GM23248 (cell line): Measurements from ENCODE around the gene USP46. TPM values are rescaled to one million over a fixed set of nuclear protein-coding genes. Genes with fewer than 3 reads are reported as not detected.

Experiments used
- DNase-seq: peaks from one replicate; pipeline ENCODE4 v3.0.0-alpha.2; 2015
- H2AFZ ChIP-seq: fragments of 200-600 bp; sonication (generic); 2 replicates; pipeline ENCODE4 v1.6.1; 2016; ENCODE audit warnings: antibody characterized with exemption
- H3F3A ChIP-seq: fragments of 200-600 bp; sonication (generic); 2 replicates; pipeline ENCODE4 v1.6.1; 2016; ENCODE audit warnings: mild to moderate bottlenecking, antibody characterized with exemption, mixed run types; ENCODE audit not compliant: insufficient read depth
- H3K27ac ChIP-seq: fragments of 200-600 bp; sonication (generic); 2 replicates; pipeline ENCODE4 v1.5.1; 2016; ENCODE audit warnings: mild to moderate bottlenecking
- H3K27me3 ChIP-seq: fragments of 200-600 bp; sonication (generic); replicated peaks from 2 replicates; pipeline ENCODE4 v1.6.1; 2016; ENCODE audit warnings: mild to moderate bottlenecking; ENCODE audit not compliant: insufficient read depth
- H3K36me3 ChIP-seq: fragments of 200-600 bp; sonication (generic); 2 replicates; pipeline ENCODE4 v1.6.1; 2016; ENCODE audit warnings: low read depth, mild to moderate bottlenecking
- H3K4me1 ChIP-seq: fragments of 200-600 bp; sonication (generic); 2 replicates; pipeline ENCODE4 v1.6.1; 2016; ENCODE audit warnings: mild to moderate bottlenecking; ENCODE audit not compliant: insufficient read depth
- H3K4me2 ChIP-seq: fragments of 200-600 bp; sonication (generic); one replicate; pipeline ENCODE4 v1.6.1; 2016; ENCODE audit warnings: mild to moderate bottlenecking; ENCODE audit not compliant: unreplicated experiment
- H3K4me3 ChIP-seq: fragments of 200-600 bp; sonication (generic); 2 replicates; pipeline ENCODE4 v1.5.1; 2016; ENCODE audit warnings: mild to moderate bottlenecking
- H3K79me2 ChIP-seq: fragments of 200-600 bp; sonication (generic); 2 replicates; pipeline ENCODE4 v1.6.1; 2016; ENCODE audit warnings: mild to moderate bottlenecking; ENCODE audit not compliant: insufficient read depth
- H3K9ac ChIP-seq: fragments of 200-600 bp; sonication (generic); 2 replicates; pipeline ENCODE4 v1.6.1; 2016; ENCODE audit warnings: mild to moderate bottlenecking
- H3K9me2 ChIP-seq: fragments of 200-600 bp; sonication (generic); 2 replicates; pipeline ENCODE4 v1.6.1; 2016; ENCODE audit warnings: mixed run types, mild to moderate bottlenecking, moderate library complexity; ENCODE audit not compliant: insufficient read depth
- H3K9me3 ChIP-seq: fragments of 200-600 bp; sonication (generic); one replicate; pipeline ENCODE4 v1.6.1; 2017; ENCODE audit warnings: low read depth
- H4K20me1 ChIP-seq: fragments of 200-600 bp; sonication (generic); 2 replicates; pipeline ENCODE4 v1.6.0; 2016; ENCODE audit not compliant: insufficient read depth
- EZH2 ChIP-seq: fragments of 200-600 bp; sonication (generic); IDR thresholded peaks from 2 replicates; pipeline ENCODE4 v1.6.1; 2018; ENCODE audit warnings: antibody characterized with exemption, mild to moderate bottlenecking; ENCODE audit not compliant: insufficient read depth, poor library complexity, severe bottlenecking
- EZH2phosphoT487 ChIP-seq: fragments of 200-600 bp; sonication (generic); IDR thresholded peaks from 2 replicates; pipeline ENCODE4 v1.6.1; 2018; ENCODE audit warnings: antibody characterized with exemption, moderate library complexity, mild to moderate bottlenecking, low read depth; ENCODE audit not compliant: insufficient read depth
- WGBS, 2 experiments: methylation state at CpG; one replicate each; pipeline ENCODE4 v1.1.6; 2015 to 2017; ENCODE audit warnings: low lambda C conversion rate in 2 of 2, low coverage in 1 of 2; ENCODE audit errors: missing lambda C conversion rate in 2 of 2; 5-methylcytosine and 5-hydroxymethylcytosine counted together
- in situ Hi-C: fragments of 300-500 bp; cut with MboI; formaldehyde crosslinking; loops from 2 replicates; pipeline ENCODE4 v1.15.0; 2020
- polyA plus RNA-seq: library from polyadenylated mRNA; unstranded; fragments of >200 nt; fragmentation: Nextera tagmentation; extraction: Ambion mirVana; gene quantifications from 2 replicates; pipeline ENCODE4 v1.2.1, GENCODE V29; 2016
- total RNA-seq: library from RNA; depleted of rRNA; stranded (reverse); fragments of >200 nt; shearing (Covaris generic); gene quantifications from 2 replicates; pipeline ENCODE4 v1.2.3, GENCODE V29; 2014

The USP46 gene
- total and polyA plus RNA-seq, 2 experiments from 2014 or later, result 9.4 to 11.3 TPM

GRCh38 chr4:52606726-52607125 lies 52.4 kb downstream of the USP46 start:
- H3K9ac ChIP-seq, result no peak overlapping the region
- no peaks in the 10 kb centered on the region for H4K20me1 ChIP-seq
- in situ Hi-C loops, result no loop called here
- no peaks in the 10 kb centered on the region for H3K27me3 ChIP-seq
- no peaks in the 10 kb centered on the region for H3K9me3 ChIP-seq
- H3K27ac ChIP-seq, result no peak overlapping the region
- H3K4me1 ChIP-seq, result peaks cover 11% of the 10 kb centered on the region
- H3K4me2 ChIP-seq, result no peak overlapping the region
- TF ChIP-seq EZH2phosphoT487 (no peak), EZH2 (no peak)
- no peak overlapping the region for H3K4me3 ChIP-seq
- peak; percentile 63 for DNase-seq
- H3K9me2 ChIP-seq, result no peaks in the 10 kb centered on the region
- 52 to 55% methylated on average over 2 of the region's 2 CpGs for WGBS, 2 experiments
- no peaks in the 10 kb centered on the region for H3K79me2 ChIP-seq
- no peak overlapping the region for H2AFZ ChIP-seq
- peaks cover 13% of the 10 kb centered on the region; the same call in 1 of the 2 replicates for H3F3A ChIP-seq
- H3K36me3 ChIP-seq, result no peaks in the 10 kb centered on the region

- H3K9me3 ChIP-seq, result no peaks in the 10 kb centered on the region
- no peak overlapping the region for H2AFZ ChIP-seq
- no peak for TF ChIP-seq EZH2phosphoT487
- TF ChIP-seq EZH2, result no peak
- H3K4me1 ChIP-seq, result peaks cover 11% of the 10 kb centered on the region
- in situ Hi-C loops, result no loop called here
- no peaks in the 10 kb centered on the region for H3K9me2 ChIP-seq
- no peaks in the 10 kb centered on the region for H3K27me3 ChIP-seq
- no peak overlapping the region for H3K27ac ChIP-seq
- H4K20me1 ChIP-seq, result no peaks in the 10 kb centered on the region
- no peak overlapping the region for H3K9ac ChIP-seq
- H3K4me2 ChIP-seq, result no peak overlapping the region
- H3K79me2 ChIP-seq, result no peaks in the 10 kb centered on the region
- WGBS, 2 experiments, result 96 to 98% methylated on average over 2 of the region's 2 CpGs
- no peak overlapping the region for H3K4me3 ChIP-seq
- DNase-seq, result no peak
- H3K36me3 ChIP-seq, result no peaks in the 10 kb centered on the region
- H3F3A ChIP-seq, result peaks cover 13% of the 10 kb centered on the region; the same call in 1 of the 2 replicates
Measured at GRCh38 chr4:52606040-52606439, 53.1 kb downstream of the USP46 start.

GRCh38 chr4:52604215-52604614 lies 54.9 kb downstream of the USP46 start:
- no peak overlapping the region for H2AFZ ChIP-seq
- no peaks in the 10 kb centered on the region for H3K9me2 ChIP-seq
- no peak overlapping the region for H3K27ac ChIP-seq
- peaks cover 13% of the 10 kb centered on the region; the same call in 1 of the 2 replicates for H3F3A ChIP-seq
- WGBS, 2 experiments, result 73 to 74% methylated on average over 3 of the region's 3 CpGs
- no peak for TF ChIP-seq EZH2phosphoT487
- no peak for DNase-seq
- H3K79me2 ChIP-seq, result no peaks in the 10 kb centered on the region
- H3K4me2 ChIP-seq, result no peak overlapping the region
- H3K4me3 ChIP-seq, result no peak overlapping the region
- no peak overlapping the region for H3K9ac ChIP-seq
- no peaks in the 10 kb centered on the region for H3K27me3 ChIP-seq
- H3K36me3 ChIP-seq, result no peaks in the 10 kb centered on the region
- H3K9me3 ChIP-seq, result no peaks in the 10 kb centered on the region
- peaks cover 11% of the 10 kb centered on the region for H3K4me1 ChIP-seq
- in situ Hi-C loops, result no loop called here
- H4K20me1 ChIP-seq, result no peaks in the 10 kb centered on the region

GRCh38 chr4:52600275-52600674 lies 58.8 kb downstream of the USP46 start:
- in situ Hi-C loops, result no loop called here
- Histone ChIP-seq H3K4me1 (no peaks in the 10 kb centered on the region), H3K36me3 (no peaks in the 10 kb centered on the region), H2AFZ (no peak overlapping the region), H3K9me2 (no peaks in the 10 kb centered on the region), H4K20me1 (no peaks in the 10 kb centered on the region), H3K9me3 (no peaks in the 10 kb centered on the region), H3K4me3 (no peak overlapping the region), H3K9ac (no peak overlapping the region), H3K4me2 (no peak overlapping the region), H3K27me3 (no peaks in the 10 kb centered on the region), H3K27ac (no peak overlapping the region), H3F3A (no peaks in the 10 kb centered on the region), H3K79me2 (no peaks in the 10 kb centered on the region)
- 98% methylated on average over 3 of the region's 3 CpGs for WGBS, 2 experiments
- no peak for TF ChIP-seq EZH2
- TF ChIP-seq EZH2phosphoT487, result no peak
- no peak for DNase-seq

GRCh38 chr4:52595001-52595400 lies 64.1 kb downstream of the USP46 start:
- H3F3A ChIP-seq, result no peaks in the 10 kb centered on the region
- no peak overlapping the region for H3K27ac ChIP-seq
- DNase-seq, result peak; percentile 41
- no peak overlapping the region for H3K4me2 ChIP-seq
- H4K20me1 ChIP-seq, result no peaks in the 10 kb centered on the region
- in situ Hi-C loops, result no loop called here
- no peaks in the 10 kb centered on the region for H3K9me2 ChIP-seq
- WGBS, 2 experiments, result 80 to 89% methylated on average over 2 of the region's 2 CpGs
- H3K9me3 ChIP-seq, result no peaks in the 10 kb centered on the region
- H3K9ac ChIP-seq, result no peak overlapping the region
- H3K4me1 ChIP-seq, result no peaks in the 10 kb centered on the region
- H2AFZ ChIP-seq, result no peak overlapping the region
- no peaks in the 10 kb centered on the region for H3K27me3 ChIP-seq
- H3K79me2 ChIP-seq, result no peaks in the 10 kb centered on the region
- no peak for TF ChIP-seq EZH2
- no peak for TF ChIP-seq EZH2phosphoT487
- no peaks in the 10 kb centered on the region for H3K36me3 ChIP-seq
- H3K4me3 ChIP-seq, result no peak overlapping the region
